ENCODE data around the gene SYT12. TPM values are rescaled to one million over a fixed set of nuclear protein-coding genes. Genes with fewer than 3 reads are reported as not detected.
"Not testable (repeated sequence)": the region's sequence is repeated elsewhere in the genome, so short reads cannot be mapped to it uniquely, and the experiment has no call there.

The SYT12 gene, protein sequence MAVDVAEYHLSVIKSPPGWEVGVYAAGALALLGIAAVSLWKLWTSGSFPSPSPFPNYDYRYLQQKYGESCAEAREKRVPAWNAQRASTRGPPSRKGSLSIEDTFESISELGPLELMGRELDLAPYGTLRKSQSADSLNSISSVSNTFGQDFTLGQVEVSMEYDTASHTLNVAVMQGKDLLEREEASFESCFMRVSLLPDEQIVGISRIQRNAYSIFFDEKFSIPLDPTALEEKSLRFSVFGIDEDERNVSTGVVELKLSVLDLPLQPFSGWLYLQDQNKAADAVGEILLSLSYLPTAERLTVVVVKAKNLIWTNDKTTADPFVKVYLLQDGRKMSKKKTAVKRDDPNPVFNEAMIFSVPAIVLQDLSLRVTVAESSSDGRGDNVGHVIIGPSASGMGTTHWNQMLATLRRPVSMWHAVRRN
- polyA plus RNA-seq (2013, experiment 1 of 2; ENCODE audit: insufficient read length), result 0.08 TPM
- polyA plus RNA-seq (2013, experiment 2 of 2; ENCODE audit: insufficient read length), result 0.23 TPM

DNA sequence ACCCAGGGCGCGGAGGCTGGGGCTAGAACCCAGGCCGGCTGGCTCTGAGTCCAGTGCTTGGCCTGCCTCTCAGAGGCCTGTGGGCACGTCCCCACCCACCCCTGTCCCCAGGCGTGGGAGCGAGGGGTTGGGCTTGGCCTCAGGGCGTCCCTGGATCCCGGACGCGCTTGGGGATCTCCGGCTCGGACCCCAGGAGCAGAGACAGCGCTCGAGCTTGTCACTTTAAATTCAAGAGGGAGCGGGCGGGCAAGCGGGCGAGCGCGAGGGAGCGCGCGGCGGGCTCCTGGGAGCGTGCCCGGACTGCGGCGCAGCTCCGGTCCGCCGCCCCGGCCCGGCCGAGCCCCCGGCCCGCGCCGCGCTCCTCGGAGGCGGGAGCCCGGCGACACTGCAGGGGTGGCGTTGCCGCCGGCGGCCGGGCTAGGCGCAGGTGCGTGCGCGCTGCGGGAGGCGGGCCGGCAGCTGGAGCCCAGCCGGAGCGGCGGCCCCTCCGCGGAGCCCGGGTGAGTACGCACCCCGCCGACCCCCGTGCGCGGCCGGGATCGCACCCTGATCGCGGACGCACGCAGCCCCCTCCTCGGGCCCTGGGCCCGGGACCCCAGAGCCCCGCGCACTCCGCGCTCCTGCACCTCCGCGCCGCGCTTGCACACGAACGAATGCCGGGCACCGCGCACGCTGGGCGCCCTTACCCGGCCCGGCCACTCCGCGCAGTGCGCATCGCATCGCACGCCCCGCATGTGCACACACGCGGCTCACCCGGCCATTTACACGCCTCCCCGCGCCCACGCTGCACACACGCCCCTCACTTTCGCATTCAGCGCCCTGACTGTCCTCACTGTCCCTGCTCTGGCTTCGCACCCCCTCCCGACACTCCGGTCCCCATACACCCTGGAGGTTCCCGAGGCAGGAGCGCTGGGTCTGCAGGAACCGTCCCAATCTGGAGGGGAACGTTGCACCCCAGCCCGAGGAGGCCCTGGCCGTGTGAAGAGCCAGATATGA, at the start of gene SYT12:
TSS of gene SYT12 (plus strand) at position 174 of the 996 bp plus-strand sequence. CDS start 7,011 bp downstream, outside the sequence.
- DNase-seq, result no peak

DNA sequence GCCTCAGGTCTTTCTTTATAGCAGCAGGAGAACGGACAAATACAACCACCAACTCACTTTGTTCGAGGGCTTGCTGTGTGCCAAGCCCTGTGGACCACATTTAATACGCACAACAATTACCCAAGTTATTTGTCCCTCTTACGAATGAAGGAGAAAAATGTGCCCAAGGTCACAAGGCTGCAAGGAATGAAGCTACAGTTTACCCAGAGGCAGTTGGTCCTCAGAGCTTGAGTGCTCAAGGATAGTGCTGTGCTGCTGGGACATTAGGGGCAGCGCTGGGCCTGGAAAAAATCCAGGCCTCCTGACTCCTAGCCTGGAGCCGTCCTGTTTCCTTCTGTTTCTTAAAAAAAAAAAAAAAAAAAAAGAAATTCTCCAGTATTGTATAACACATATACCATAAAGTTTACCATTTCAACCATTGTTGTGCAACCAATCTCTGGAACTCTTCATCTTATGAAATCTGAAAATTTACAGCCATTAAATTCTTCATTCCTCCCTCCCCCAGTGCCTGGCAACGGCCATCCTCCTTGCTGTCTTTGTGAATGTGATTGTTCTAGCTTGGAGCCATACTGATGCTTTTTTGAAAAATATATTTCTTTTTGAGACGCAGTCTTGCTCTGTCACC, 48.9 kb upstream of the SYT12 start:
- peak; percentile 58 for DNase-seq

DNA sequence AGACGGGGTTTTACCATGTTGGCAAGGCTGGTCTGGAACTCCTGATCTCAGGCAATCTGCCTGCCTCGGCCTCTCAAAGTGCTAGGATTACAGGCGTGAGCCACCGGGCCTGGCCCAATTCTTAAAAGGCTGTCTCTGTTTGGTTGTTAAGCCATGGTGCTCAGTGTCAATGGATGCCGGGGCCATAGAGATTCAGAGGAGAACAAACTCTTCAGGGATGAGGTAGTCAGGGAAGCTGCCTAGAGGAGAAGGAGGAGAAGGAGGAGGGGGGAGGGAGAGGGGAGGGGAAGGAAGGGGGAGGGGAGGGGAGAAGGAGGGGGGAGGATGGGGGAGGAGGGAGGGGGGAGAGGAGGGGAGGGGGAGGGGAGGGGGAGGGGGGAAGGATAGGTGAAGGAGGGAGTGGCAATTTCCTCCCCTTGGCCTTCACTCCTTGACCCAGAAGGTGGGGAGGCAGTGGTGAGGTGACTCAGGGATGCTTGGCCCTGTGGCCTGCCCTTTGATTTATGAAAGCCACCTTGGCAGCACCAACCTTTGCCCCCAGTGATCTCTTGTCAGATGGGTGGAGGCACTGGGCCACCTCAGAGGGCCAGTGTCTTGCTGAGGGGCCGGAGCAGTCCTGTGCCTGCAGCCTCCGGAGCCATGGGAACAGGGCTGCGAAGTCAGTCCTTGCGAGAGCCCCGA, 48.1 kb upstream of the SYT12 start, which contains the start of gene C11orf86:
TSS of gene C11orf86 (plus strand) at position 581 of the 681 bp plus-strand sequence. CDS start at position 640, 59 bp downstream.
- no peak for DNase-seq

DNA sequence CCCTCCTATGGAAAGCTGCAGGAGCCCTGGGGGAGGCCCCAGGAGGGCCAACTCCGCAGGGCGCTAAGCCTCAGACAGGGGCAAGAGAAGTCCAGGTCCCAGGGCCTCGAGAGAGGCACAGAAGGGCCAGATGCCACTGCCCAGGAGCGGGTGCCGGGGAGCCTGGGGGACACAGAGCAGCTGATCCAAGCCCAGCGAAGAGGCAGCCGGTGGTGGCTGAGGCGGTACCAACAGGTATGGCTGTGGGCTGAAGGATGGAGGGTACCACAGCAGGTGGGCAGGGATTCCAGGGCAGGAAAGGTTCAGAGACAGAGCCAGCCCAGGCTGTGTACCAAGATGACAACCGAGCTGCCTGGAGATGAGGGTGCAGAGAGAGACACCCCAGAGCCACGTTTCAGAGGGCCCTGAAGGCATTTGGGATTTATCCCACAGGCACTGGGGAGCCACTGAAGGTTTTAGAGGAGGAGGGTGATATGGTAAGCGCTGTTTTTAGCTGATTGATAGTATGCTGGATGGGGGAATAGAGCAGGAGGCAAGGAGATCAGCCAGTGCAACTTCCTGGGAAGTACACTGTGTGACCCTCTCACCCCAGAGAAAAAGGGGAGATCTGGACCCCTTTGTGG, 47.4 kb upstream of the SYT12 start:
- no peak for DNase-seq

DNA sequence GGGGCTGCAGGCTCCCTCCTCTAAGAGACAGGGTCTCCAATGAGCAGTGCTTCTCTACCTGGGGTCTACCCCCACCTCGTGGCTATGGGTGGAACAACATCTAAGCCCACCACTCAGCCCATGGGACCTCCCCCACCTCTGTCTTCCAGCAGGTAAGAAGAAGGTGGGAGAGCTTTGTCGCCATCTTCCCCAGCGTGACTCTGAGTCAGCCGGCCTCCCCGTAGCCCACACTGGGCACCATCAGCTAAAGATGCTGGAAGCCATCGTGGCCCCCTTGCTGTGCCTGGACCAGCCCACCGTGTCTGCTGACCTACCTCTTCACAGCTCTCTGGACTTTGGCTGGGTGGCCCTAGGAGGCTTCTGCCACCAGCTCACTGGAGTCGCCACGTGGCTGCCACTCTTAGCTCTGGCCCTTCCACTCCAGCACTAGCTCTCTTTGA, 46.9 kb upstream of the SYT12 start:
- DNase-seq, result peak; percentile 27

DNA sequence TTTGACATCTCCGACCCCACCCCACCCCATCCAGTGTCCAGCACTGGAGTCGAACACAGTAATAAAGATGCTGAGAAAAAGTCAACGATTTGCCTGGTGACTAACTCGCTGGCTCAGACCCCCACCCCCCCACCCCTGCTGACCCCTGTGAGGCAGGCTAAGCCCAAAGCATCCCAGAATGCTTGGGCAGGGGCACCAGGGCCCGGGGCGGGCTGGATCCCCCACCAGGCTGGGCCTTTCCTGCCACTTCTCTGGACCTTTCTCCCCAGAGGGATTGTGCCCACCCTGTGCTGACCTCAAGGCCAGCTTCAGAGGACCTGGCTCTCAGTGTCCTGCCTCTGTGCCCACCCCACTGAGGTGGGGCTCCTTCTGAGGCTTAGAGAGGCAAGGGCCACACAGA, 46.0 kb upstream of the SYT12 start:
- no peak for DNase-seq

DNA sequence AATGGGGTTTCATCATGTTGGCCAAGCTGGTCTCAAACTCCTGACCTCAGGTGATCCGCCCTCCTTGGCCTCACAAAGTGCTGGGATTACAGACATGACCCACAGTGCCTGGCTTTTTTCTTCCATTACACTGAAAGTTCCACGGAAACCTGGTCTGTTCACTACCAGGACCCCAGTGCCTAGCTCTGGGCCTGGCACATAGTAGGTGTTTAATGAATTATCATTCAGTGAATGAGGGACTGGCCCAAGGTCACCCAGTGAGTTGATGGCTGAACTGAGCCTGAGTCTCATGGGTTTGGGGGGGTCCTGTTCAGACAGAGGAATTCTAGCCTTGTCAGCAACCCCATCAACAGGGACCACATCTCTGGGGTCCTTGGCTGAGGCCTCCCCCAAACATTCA, 44.7 kb upstream of the SYT12 start:
- DNase-seq, result no peak

DNA sequence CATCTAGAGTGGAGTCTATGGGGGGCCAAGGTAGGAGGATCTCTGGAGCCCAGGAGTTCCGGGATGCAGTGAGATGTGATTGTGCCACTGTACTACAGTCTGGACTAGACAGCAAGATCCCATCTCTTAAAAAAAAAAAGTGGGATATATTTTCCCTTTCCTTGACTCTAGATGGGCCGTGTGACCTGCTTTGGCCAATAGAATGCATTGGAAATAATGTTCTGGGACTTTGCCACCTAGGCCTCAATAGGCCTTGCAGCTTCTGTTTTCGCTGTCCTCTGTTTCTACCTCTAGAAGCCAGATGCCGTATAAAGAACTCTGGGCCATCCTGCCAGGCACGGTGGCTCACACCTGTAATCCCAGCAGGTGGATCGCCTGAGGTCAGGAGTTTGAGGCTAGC, 44.2 kb upstream of the SYT12 start:
- no peak for DNase-seq

DNA sequence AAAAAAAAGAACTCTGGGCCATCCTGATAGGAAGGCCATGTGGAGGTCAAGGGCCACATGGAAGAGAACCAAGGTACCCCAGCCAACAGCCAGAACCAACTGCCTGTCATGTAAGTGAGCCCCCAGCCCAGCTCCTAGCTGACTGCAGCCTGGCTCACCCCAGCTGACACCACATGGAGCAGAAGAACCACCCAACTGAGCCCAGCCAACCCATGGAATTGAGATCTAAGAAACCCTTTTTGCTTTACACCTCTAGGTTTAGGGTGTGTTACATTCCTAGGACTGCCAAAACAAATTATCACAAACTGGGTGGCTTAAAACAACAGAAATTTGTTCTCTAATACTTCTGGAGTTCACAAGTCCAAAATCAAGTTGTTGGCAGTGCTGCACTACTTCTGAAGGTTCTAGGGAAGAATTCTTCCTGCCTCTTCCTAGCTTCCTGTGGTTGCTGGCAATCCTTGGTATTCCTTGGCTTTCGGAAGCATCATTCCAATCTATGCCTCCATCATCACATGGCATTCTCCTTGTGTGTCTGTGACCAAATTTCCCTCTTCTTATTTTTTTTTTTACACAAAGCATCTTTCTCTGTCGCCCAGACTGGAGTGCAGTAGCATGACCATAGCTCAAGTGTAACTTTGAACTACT, 43.5 kb upstream of the SYT12 start:
- peak; percentile 81 for DNase-seq

DNA sequence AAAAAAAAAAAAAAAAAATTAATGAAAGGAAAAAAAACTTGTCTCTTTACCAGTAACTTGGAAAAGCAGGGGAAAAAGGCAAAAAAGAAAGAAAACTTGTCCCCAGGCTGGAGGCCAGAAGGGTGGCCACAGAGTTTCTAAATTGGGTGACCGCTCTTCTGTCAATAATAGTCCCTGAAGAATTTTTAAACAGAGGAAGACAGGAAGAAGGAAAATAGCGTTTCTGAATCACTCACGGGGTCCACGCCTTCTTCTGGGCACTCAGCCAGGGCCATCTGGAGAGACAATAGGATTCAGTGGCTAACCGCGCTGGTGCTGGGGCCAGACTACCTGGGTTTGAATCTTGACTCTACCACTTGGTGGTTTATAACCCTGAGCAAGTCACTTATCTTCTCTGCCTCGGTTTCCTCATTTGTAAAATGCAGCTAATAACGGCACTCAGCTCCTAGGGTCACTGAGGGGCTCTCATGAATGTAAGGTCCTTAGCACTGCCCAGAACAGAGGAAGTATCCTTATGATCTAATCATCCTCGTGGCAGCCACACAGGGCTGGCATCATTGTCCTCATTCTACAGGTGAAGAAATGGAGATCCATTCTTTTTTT, 40.9 kb upstream of the SYT12 start:
- peak; percentile 93 for DNase-seq

DNA sequence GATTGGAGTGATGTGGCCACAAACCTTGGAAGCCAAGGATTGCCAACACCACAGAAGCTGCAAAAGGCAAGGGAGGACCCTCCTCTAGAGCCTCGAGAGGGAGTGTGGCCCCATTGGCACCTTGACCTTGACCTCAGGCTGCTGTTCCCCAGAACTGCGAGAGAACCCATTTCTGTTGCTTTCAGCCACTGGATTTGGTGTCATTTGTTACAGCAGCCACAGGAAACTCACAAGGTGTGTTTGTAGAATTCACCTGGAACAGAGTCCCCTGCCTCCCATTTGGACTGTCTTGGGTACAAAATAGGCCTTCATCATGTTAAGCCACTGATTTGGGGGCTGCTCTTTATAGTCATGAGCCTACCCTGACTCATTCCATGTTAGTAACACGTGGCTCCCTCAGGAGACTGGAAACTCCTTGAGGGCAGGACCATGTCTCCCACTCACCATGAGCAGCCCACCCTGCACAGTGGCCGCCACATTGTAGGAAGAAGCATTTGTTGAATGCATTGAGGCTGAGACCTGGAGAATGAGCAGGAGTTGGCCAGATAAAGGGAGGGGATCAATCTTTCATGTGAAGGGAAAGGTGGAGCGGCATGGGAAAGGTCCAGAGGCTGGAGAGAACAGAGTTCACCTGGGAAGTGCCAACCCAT, 39.5 kb upstream of the SYT12 start:
- no peak for DNase-seq

DNA sequence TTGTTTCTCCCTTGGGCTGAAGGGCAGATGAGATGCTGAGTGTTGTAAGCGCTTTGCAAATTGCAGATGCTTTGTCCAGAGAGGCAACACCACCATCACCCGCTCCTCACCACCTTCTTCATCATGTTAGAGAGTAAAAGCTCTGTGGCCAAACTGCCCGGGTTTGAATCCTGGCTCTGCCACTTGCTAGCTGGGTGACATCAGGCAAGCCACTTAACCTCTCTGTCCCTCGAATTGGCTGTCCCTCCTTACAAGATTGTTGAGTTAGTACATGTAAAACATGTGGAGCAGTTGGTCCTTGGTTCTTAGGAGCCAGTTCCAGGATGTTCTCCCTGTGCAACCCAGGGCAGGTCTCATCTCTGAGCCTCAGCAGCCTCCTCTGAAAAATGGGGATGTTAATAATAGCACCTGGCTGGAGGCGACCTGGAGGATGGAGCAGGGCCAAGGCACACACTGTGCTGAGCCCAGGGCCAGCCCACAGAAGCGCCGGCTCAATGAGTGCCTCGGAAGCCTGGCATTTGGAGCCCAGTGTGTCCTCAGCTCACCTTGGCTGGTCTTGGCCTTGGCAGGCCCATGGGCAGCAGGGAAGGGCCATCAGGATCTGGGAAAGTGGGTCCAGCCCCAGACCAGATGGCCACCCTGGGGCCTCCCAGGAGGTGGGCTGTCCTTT, 37.3 kb upstream of the SYT12 start:
- no peak for DNase-seq

DNA sequence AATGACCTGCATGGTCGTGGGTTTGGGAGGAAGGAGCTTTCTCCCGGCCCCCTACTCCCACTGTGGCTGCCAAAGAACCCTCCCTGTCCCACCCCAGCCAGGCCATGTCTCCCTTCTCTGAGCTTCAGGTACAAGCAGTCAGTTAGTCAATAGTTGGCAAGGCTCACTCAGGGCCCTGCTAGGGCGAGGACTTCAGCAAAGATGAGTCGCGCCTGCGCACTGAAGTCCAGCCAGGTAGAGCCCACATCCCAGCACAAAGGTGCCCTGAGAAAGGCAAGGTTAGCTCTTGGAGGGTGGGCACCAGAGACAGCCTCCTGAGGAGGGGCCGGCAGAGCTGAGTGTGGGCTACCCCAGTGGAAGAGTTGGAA, 36.8 kb upstream of the SYT12 start:
- DNase-seq, result no peak

DNA sequence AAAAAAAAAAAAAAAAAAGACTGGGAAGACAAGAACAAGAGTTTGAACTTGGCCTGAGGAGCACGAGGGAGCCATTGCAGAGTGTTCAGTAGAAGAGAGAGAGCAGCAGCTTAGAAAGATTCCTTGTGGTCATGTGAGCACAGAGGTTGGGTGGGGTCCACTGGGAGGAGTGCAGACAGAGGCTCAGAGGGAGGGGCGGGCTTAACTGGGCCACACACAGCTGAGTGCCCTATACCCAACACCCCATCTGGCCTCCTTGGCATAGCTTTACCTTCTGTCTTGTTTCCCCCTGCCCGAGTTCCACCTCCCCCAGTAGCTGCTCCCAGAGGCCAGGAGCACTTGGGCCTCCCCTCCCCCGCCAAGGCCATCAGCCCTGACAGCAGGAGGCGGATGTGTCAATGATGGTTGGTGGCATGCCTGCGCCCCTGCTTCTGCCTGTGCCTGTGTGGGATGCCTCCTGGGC, 35.7 kb upstream of the SYT12 start:
- peak; percentile 24 for DNase-seq

DNA sequence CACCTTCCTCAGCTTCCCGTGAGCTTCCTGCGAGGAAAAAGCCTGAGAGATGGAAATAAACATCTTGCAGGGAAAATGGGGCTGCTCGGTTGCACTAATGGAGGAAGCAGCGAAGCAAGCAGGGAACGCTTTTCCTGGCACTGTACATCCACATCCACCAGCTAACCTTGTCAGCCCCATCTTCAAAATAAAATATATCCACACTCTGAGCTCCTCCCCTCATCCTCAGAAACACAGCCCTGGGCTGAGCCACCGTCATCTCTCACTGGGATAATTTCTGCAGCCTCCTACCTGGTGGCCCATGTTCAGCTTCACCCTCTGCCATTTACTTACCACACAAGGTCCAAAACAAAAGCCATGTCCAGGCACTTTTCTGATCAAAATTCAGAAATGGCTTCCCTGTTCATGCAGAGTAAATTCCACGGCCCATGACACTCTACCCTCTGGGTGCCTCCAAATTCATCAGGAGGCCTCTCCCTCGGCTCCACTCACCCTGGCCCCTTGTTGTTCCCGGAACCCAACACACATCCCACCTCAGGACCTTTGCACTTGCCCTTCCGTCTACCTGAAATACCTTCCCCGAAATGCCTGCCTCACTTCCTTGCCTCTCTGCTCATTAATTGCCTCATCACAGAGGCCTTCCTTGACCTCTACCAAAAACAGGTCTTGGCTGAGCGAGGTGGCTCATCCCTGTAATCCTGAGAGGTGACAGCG, 34.9 kb upstream of the SYT12 start:
- no peak for DNase-seq

DNA sequence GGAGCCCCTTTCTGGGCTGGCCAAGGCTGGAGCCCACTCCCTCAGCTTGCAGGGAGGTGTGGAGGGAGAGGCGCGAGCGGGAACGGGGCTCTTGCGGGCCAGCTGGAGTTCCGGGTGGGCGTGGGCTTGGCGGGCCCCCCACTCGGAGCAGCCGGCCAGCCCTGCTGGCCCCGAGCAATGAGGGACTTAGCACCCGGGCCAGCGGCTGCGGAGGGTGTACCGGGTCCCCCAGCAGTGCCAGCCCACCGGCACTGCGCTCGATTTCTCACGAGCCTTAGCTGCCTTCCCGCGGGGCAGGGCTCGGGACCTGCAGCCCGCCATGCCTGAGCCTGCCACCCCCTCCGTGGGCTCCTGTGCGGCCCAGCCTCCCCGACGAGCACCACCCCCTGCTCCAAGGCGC, 34.2 kb upstream of the SYT12 start:
- DNase-seq, result not testable (repeated sequence)

DNA sequence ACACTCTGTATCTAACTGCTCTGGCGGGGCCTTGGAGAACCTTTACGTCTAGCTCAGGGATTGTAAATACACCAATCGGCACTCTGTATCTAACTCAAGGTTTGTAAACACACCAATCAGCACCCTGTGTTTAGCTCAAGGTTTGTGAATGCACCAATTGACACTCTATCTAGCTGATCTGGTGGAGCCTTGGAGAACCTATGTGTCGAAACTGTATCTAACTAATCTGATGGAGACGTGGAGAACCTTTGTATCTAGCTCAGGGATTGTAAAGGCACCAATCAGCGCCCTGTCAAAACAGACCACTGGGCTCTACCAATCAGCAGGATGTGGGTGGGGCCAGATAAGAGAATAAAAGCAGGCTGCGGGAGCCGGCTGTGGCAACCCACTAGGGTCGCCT, 33.6 kb upstream of the SYT12 start:
- DNase-seq, result not testable (repeated sequence)

DNA sequence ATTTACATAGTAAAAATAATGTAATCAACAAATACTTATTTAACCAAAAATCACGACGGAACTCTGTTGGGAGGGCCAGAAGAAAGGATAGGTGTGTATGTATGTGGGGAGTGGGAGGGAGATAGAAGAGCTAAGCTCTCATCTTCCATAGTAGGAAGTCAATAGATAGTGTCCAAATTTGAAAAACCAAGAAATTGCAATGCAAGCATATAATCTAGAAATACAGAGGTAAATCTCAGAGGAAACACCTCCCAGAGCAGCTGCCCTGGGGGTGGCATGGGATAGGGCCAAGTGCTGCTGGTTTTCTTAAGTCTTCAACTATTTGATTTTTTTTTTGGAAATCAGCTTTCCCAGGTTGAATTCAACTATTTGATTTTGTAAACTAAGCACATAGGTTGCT, 30.9 kb upstream of the SYT12 start:
- DNase-seq, result no peak
